GM12875 (cell line): ENCODE data around the gene VEZF1.

ENCODE experiments used
- H3K4me3 ChIP-seq: one replicate; pipeline ENCODE4 v1.5.1; 2011; ENCODE audit warnings: low read depth, low read length, control low read depth
- CTCF ChIP-seq: IDR thresholded peaks from 2 replicates; pipeline ENCODE4 v1.5.1; 2011; ENCODE audit warnings: low read depth, mild to moderate bottlenecking, control low read depth, inconsistent platforms, low read length, moderate library complexity, borderline replicate concordance; ENCODE audit not compliant: insufficient read depth

The VEZF1 gene

GRCh38 chr17:57941384-57942370 lies 46.4 kb downstream of the VEZF1 start:
- TF ChIP-seq CTCF, result no peak
- H3K4me3 ChIP-seq, result no peak overlapping the region

GRCh38 chr17:57940653-57941329 lies 47.3 kb downstream of the VEZF1 start:
- TF ChIP-seq CTCF, result no peak
- no peak overlapping the region for H3K4me3 ChIP-seq

- TF ChIP-seq CTCF, result no peak
- no peak overlapping the region for H3K4me3 ChIP-seq
Measured at GRCh38 chr17:57940231-57940630, 47.8 kb downstream of the VEZF1 start.

- no peak overlapping the region for H3K4me3 ChIP-seq
- no peak for TF ChIP-seq CTCF
Measured at GRCh38 chr17:57939797-57940196, 48.3 kb downstream of the VEZF1 start.

- H3K4me3 ChIP-seq, result no peak overlapping the region
- no peak for TF ChIP-seq CTCF
Measured at GRCh38 chr17:57938061-57938502, 50.0 kb downstream of the VEZF1 start.

DNA sequence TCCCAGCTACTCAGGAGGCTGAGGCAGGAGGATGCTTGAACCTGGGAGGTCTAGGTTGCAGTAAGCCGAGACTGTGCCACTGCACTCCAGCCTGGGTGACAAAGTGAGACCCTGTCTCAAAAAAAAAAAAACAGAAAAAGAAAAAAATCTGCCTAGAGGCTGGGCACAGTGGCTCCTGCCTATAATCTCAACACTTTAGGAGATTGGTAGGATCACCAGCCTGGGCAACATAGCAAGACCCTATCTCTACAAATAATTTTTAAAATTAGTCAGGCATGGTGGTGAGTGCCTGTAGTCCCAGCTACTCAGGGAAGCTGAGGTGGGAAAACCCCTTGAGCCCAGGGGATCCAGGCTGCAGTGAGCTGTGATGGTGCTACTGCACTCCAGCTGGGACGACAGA lies 50.6 kb downstream of the VEZF1 start:
- no peak overlapping the region for H3K4me3 ChIP-seq
- no peak for TF ChIP-seq CTCF
